ENCODE measurements around the gene TCF7L1. TPM values are rescaled to one million over a fixed set of nuclear protein-coding genes. Genes with fewer than 3 reads are reported as not detected.
"Not testable (repeated sequence)": the region's sequence is repeated elsewhere in the genome, so short reads cannot be mapped to it uniquely, and the experiment has no call there.

The TCF7L1 gene
- total RNA-seq, 1 donor from 2014 or later = 1.3 TPM

- no peak for FAIRE-seq
- Histone ChIP-seq H3K27me3 (ENCODE audit: control insufficient read depth, insufficient read depth, low read length) (no peaks in the 10 kb centered on the region), H3K36me3 (ENCODE audit: control insufficient read depth, insufficient read depth, low read length) (no peaks in the 10 kb centered on the region), H3K4me3 (ENCODE audit: low read depth, low read length) (no peak overlapping the region)
- TF ChIP-seq CTCF (IDR thresholded peaks at IDR 0.05; ENCODE audit: insufficient read depth, low read length, severe bottlenecking) = no peak
- DNase-seq (ENCODE audit: low read depth) = no peak
These were observed 197.8 kb downstream of the TCF7L1 start for GRCh38 chr2:85330839-85331636.

- H3K36me3 ChIP-seq (ENCODE audit: control insufficient read depth, insufficient read depth, low read length); FAIRE-seq; DNase-seq (ENCODE audit: low read depth); H3K27me3 ChIP-seq (ENCODE audit: control insufficient read depth, insufficient read depth, low read length); H3K4me3 ChIP-seq (ENCODE audit: low read depth, low read length): not testable (repeated sequence)
These were observed 200.7 kb downstream of the TCF7L1 start for GRCh38 chr2:85333877-85334276.

- Histone ChIP-seq H3K4me3 (ENCODE audit: low read depth, low read length) (no peak overlapping the region), H3K36me3 (ENCODE audit: control insufficient read depth, insufficient read depth, low read length) (no peaks in the 10 kb centered on the region), H3K27me3 (ENCODE audit: control insufficient read depth, insufficient read depth, low read length) (peaks cover 2% of the 10 kb centered on the region)
- no peak for TF ChIP-seq CTCF (IDR thresholded peaks at IDR 0.05; ENCODE audit: insufficient read depth, low read length, severe bottlenecking)
- DNase-seq (ENCODE audit: low read depth) = no peak
- no peak for FAIRE-seq
These were observed 201.7 kb downstream of the TCF7L1 start for GRCh38 chr2:85334928-85335327.

GRCh38 chr2:85340034-85340892 is 207.1 kb downstream of the TCF7L1 start:
- H3K36me3 ChIP-seq (ENCODE audit: control insufficient read depth, insufficient read depth, low read length) = peaks cover 6% of the 10 kb centered on the region
- FAIRE-seq (peak; percentile 73), DNase-seq (ENCODE audit: low read depth) (no peak)
- H3K4me3 ChIP-seq (ENCODE audit: low read depth, low read length) = no peak overlapping the region
- peaks cover 2% of the 10 kb centered on the region for H3K27me3 ChIP-seq (ENCODE audit: control insufficient read depth, insufficient read depth, low read length)
- no peak for TF ChIP-seq CTCF (IDR thresholded peaks at IDR 0.05; ENCODE audit: insufficient read depth, low read length, severe bottlenecking)

- H3K27me3 ChIP-seq (ENCODE audit: control insufficient read depth, insufficient read depth, low read length) = peaks cover 2% of the 10 kb centered on the region
- FAIRE-seq (no peak), DNase-seq (ENCODE audit: low read depth) (no peak)
- no peak for TF ChIP-seq CTCF (IDR thresholded peaks at IDR 0.05; ENCODE audit: insufficient read depth, low read length, severe bottlenecking)
- H3K4me3 ChIP-seq (ENCODE audit: low read depth, low read length) = no peak overlapping the region
- H3K36me3 ChIP-seq (ENCODE audit: control insufficient read depth, insufficient read depth, low read length) = peaks cover 11% of the 10 kb centered on the region
These were observed 208.3 kb downstream of the TCF7L1 start for GRCh38 chr2:85341269-85342029.

- TF ChIP-seq CTCF (IDR thresholded peaks at IDR 0.05; ENCODE audit: insufficient read depth, low read length, severe bottlenecking) = no peak
- no peak for FAIRE-seq
- Histone ChIP-seq H3K27me3 (ENCODE audit: control insufficient read depth, insufficient read depth, low read length) (peaks cover 2% of the 10 kb centered on the region), H3K4me3 (ENCODE audit: low read depth, low read length) (no peak overlapping the region), H3K36me3 (ENCODE audit: control insufficient read depth, insufficient read depth, low read length) (peaks cover 12% of the 10 kb centered on the region)
- no peak for DNase-seq (ENCODE audit: low read depth)
These were observed 209.0 kb downstream of the TCF7L1 start for GRCh38 chr2:85342156-85342555.

- not testable (repeated sequence) for H3K4me3 ChIP-seq (ENCODE audit: low read depth, low read length); DNase-seq (ENCODE audit: low read depth); H3K27me3 ChIP-seq (ENCODE audit: control insufficient read depth, insufficient read depth, low read length); FAIRE-seq
- H3K36me3 ChIP-seq (ENCODE audit: control insufficient read depth, insufficient read depth, low read length) = peaks cover 16% of the 10 kb centered on the region
These were observed 210.2 kb downstream of the TCF7L1 start for GRCh38 chr2:85343207-85343895.
